Endodermal cell (in vitro differentiated cells): ENCODE results near the gene NINJ2. TPM values are rescaled to one million over a fixed set of nuclear protein-coding genes. Genes with fewer than 3 reads are reported as not detected.

Experiments
- DNase-seq: peaks from one replicate; pipeline ENCODE4 v3.0.0-alpha.2; 2017
- H3K27ac ChIP-seq: 2 replicates; pipeline ENCODE4 v1.5.1; 2013; ENCODE audit warnings: mild to moderate bottlenecking, low read depth, low read length, moderate library complexity
- H3K27me3 ChIP-seq: 2 replicates; pipeline ENCODE4 v1.6.1; 2013; ENCODE audit warnings: mild to moderate bottlenecking, low read length, moderate library complexity; ENCODE audit not compliant: insufficient read depth, control insufficient read depth, poor library complexity, severe bottlenecking
- H3K36me3 ChIP-seq: 2 replicates; pipeline ENCODE4 v1.7.0; 2013; ENCODE audit warnings: mild to moderate bottlenecking, low read length, moderate library complexity; ENCODE audit not compliant: control insufficient read depth, insufficient read depth
- H3K4me1 ChIP-seq: one replicate; pipeline ENCODE4 v1.7.0; 2013; ENCODE audit warnings: low read length; ENCODE audit not compliant: control insufficient read depth, insufficient read depth
- H3K4me3 ChIP-seq: 2 replicates; pipeline ENCODE4 v1.5.1; 2013; ENCODE audit warnings: mild to moderate bottlenecking, low read length, moderate library complexity
- H3K9ac ChIP-seq: 2 replicates; pipeline ENCODE4 v1.6.1; 2013; ENCODE audit warnings: mild to moderate bottlenecking, low read length, moderate library complexity; ENCODE audit not compliant: poor library complexity, severe bottlenecking; ENCODE audit errors: extremely low read depth
- H3K9me3 ChIP-seq: 2 replicates; pipeline ENCODE4 v1.6.1; 2013; ENCODE audit warnings: mild to moderate bottlenecking, low read length, moderate library complexity; ENCODE audit not compliant: control insufficient read depth
- H3K27ac Mint-ChIP-seq: 2 replicates; pipeline ENCODE4 v1.8.0; 2020; ENCODE audit warnings: mixed read lengths
- H3K27me3 Mint-ChIP-seq: 2 replicates; pipeline ENCODE4 v1.8.0; 2021; ENCODE audit warnings: mild to moderate bottlenecking, mixed read lengths; ENCODE audit not compliant: insufficient read depth
- H3K36me3 Mint-ChIP-seq: 2 replicates; pipeline ENCODE4 v1.8.0; 2020; ENCODE audit warnings: low read depth, mixed read lengths
- H3K4me1 Mint-ChIP-seq: 2 replicates; pipeline ENCODE4 v1.8.0; 2020; ENCODE audit warnings: mixed read lengths
- H3K4me3 Mint-ChIP-seq: 2 replicates; pipeline ENCODE4 v1.8.0; 2020; ENCODE audit warnings: mild to moderate bottlenecking, moderate library complexity, mixed read lengths
- H3K9me3 Mint-ChIP-seq: 2 replicates; pipeline ENCODE4 v1.8.0; 2020; ENCODE audit warnings: mild to moderate bottlenecking, mixed read lengths
- WGBS, 2 experiments: methylation state at CpG; one replicate each; pipeline versions ENCODE4 v1.1.5 to v1.1.7; 2013; ENCODE audit warnings: missing lambda C conversion rate in 2 of 2, mixed read lengths in 1 of 2; ENCODE audit not compliant: insufficient coverage in 1 of 2, insufficient read length in 1 of 2; 5-methylcytosine and 5-hydroxymethylcytosine counted together
- total RNA-seq, 2 donors: library from RNA; stranded (reverse); fragmentation: NEBNext Ultra II Directional in 1 of 2; extraction: Animal tissue kit (Norgen Biotek cat#: 25700) in 1 of 2; gene quantifications; 2 replicates in 1 of 2; 3 replicates in 1 of 2; pipeline ENCODE4 v1.2.1, GENCODE V29; 2021
- TF ChIP-seq, protein P1 (sequence below): fragments of 200-600 bp; sonication (generic); conservative IDR thresholded peaks from 2 replicates; pipeline ENCODE4 v1.5.0; 2021; ENCODE audit warnings: antibody characterized with exemption, mild to moderate bottlenecking

The NINJ2 gene
- total RNA-seq, 2 donors from 2014 or later: 0.73 to 5.1 TPM

DNA sequence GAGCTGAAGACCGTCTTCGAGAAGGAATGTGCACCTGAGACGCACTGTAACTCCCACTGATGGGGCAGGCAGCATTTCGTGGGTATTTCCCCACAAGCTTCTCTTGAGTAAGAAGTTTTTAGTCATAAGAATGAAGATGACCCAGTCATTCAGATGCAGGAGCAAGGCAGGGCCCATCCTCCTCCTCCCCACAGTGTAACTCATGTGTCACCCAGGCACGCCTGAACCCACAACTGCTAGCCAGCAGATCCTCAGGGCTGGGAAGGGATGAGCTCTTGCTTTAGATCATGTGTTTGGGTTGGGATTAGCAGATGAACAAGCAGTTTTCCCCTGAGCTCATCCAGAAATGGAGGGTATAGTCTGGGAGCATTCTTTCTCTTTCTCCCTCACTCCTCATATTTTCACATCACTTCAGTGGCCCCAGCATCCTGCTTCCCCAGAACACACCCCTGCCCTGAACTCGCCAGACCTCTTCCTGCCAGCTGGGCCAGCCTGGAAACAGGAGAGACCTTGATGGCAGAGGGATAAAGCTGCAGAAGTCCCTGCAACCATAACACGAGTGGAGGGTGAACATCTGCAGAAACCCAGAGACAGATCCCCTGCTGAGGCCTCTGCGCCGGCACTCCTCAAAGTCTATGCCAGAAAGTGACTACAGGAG, 130.2 kb downstream of the NINJ2 start:
- no peak overlapping the region for H3K9ac ChIP-seq
- H3K36me3 ChIP-seq: peaks cover 53% of the 10 kb centered on the region
- TF ChIP-seq, protein P1, sequence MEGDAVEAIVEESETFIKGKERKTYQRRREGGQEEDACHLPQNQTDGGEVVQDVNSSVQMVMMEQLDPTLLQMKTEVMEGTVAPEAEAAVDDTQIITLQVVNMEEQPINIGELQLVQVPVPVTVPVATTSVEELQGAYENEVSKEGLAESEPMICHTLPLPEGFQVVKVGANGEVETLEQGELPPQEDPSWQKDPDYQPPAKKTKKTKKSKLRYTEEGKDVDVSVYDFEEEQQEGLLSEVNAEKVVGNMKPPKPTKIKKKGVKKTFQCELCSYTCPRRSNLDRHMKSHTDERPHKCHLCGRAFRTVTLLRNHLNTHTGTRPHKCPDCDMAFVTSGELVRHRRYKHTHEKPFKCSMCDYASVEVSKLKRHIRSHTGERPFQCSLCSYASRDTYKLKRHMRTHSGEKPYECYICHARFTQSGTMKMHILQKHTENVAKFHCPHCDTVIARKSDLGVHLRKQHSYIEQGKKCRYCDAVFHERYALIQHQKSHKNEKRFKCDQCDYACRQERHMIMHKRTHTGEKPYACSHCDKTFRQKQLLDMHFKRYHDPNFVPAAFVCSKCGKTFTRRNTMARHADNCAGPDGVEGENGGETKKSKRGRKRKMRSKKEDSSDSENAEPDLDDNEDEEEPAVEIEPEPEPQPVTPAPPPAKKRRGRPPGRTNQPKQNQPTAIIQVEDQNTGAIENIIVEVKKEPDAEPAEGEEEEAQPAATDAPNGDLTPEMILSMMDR: no peak
- no peak for DNase-seq
- Mint-ChIP-seq H3K27ac (peak overlapping the region; percentile 36), H3K9me3 (peaks cover 40% of the 10 kb centered on the region), H3K4me1 (peaks cover 3% of the 10 kb centered on the region), H3K36me3 (peaks cover 83% of the 10 kb centered on the region), H3K27me3 (no peaks in the 10 kb centered on the region), H3K4me3 (no peak overlapping the region)
- H3K27me3 ChIP-seq: no peaks in the 10 kb centered on the region
- H3K4me3 ChIP-seq: no peak overlapping the region
- peaks cover 38% of the 10 kb centered on the region for H3K9me3 ChIP-seq
- H3K27ac ChIP-seq: no peak overlapping the region
- WGBS, 2 experiments: 92 to 99% methylated on average over 8 to 9 of the region's 9 CpGs
- no peaks in the 10 kb centered on the region for H3K4me1 ChIP-seq

DNA sequence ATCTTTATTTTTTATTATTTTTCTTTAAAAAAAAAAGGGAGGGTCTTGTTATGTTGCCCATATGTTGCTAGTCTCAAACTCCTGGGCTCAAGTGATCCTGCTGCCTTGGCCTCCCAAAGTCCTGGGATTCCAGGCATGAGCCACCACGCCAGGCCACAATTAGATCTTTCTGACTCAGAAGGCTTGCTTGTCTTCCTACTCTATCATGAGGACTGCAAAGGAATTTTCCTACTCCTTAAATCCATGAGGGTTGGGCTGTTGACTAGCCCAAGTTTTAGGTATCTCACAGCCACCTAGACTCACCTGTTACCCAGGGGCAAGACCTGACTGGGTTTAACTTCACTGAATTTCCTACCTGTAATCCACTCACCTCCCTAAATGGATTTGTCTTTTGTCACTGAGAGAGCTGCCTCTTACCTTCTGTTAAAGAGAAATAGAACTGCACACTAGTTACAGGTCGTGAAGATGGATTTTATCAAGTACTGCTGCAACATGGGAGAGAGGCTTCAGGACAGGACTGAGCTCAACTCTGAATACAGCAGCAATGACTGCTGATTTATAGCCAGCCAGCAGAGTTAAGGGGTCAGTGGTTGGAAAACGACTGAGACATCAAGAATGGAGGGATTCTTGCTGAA, 131.2 kb downstream of the NINJ2 start:
- H3K9me3 Mint-ChIP-seq: peaks cover 42% of the 10 kb centered on the region
- H3K4me1 Mint-ChIP-seq: peaks cover 3% of the 10 kb centered on the region
- no peak overlapping the region for H3K4me3 Mint-ChIP-seq
- H3K36me3 ChIP-seq: peaks cover 44% of the 10 kb centered on the region
- no peak overlapping the region for H3K4me3 ChIP-seq
- H3K27me3 Mint-ChIP-seq: no peaks in the 10 kb centered on the region
- H3K27me3 ChIP-seq: no peaks in the 10 kb centered on the region
- H3K9ac ChIP-seq: no peak overlapping the region
- WGBS, 2 experiments: 91 to 97% methylated on average over 3 of the region's 3 CpGs
- H3K36me3 Mint-ChIP-seq: peaks cover 81% of the 10 kb centered on the region
- H3K27ac ChIP-seq: no peak overlapping the region
- H3K4me1 ChIP-seq: no peaks in the 10 kb centered on the region
- TF ChIP-seq, protein P1: no peak
- H3K27ac Mint-ChIP-seq: peak overlapping the region; percentile 5
- DNase-seq: no peak
- peaks cover 38% of the 10 kb centered on the region for H3K9me3 ChIP-seq

DNA sequence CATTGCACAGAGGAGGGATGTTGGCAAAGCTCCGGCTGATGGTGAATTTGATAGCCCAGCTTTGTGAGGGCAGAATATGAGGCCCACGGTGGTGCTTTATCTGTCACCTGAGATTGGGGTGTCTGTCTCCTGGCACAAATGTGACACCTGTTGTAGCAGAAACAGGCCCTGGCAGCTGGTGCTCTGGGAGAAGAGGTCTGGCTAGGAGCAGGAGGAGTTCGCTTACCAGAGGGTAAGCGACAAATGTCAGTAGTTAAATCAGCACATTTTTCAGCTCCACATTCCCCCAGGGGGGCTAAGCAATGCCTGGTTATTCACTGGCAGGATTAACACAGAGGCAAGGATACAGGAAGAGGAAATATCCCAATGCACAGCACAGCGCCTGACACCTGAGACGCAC, 132.4 kb downstream of the NINJ2 start:
- Mint-ChIP-seq H3K4me1 (peaks cover 10% of the 10 kb centered on the region), H3K36me3 (peaks cover 80% of the 10 kb centered on the region), H3K27ac (no peak overlapping the region), H3K9me3 (peaks cover 42% of the 10 kb centered on the region), H3K4me3 (no peak overlapping the region), H3K27me3 (no peaks in the 10 kb centered on the region)
- Histone ChIP-seq H3K4me1 (no peaks in the 10 kb centered on the region), H3K27ac (no peak overlapping the region), H3K27me3 (no peaks in the 10 kb centered on the region), H3K4me3 (no peak overlapping the region), H3K36me3 (peaks cover 43% of the 10 kb centered on the region), H3K9ac (no peak overlapping the region), H3K9me3 (peaks cover 38% of the 10 kb centered on the region)
- TF ChIP-seq, protein P1: no peak
- no peak for DNase-seq
- 92 to 93% methylated on average over 4 to 6 of the region's 6 CpGs for WGBS, 2 experiments
